Measurements from ENCODE around the gene CMTM4. TPM values are rescaled to one million over a fixed set of nuclear protein-coding genes. Genes with fewer than 3 reads are reported as not detected.

CMTM4 gene
- 15.5 TPM for total RNA-seq (ENCODE audit: unreplicated experiment)
- long read RNA-seq: 0 reads

GRCh38 chr16:66696669-66697630 lies at the start of gene CMTM4:
Gene CMTM4 (minus strand): TSS chr16:66696743. CDS start chr16:66696525, 218 bp downstream.
- no peak within 1 kb of the TSS for H3K27ac Mint-ChIP-seq (ENCODE audit: unreplicated experiment)
- TF ChIP-seq, protein P1, sequence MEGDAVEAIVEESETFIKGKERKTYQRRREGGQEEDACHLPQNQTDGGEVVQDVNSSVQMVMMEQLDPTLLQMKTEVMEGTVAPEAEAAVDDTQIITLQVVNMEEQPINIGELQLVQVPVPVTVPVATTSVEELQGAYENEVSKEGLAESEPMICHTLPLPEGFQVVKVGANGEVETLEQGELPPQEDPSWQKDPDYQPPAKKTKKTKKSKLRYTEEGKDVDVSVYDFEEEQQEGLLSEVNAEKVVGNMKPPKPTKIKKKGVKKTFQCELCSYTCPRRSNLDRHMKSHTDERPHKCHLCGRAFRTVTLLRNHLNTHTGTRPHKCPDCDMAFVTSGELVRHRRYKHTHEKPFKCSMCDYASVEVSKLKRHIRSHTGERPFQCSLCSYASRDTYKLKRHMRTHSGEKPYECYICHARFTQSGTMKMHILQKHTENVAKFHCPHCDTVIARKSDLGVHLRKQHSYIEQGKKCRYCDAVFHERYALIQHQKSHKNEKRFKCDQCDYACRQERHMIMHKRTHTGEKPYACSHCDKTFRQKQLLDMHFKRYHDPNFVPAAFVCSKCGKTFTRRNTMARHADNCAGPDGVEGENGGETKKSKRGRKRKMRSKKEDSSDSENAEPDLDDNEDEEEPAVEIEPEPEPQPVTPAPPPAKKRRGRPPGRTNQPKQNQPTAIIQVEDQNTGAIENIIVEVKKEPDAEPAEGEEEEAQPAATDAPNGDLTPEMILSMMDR (IDR thresholded peaks at IDR 0.05; ENCODE audit: unreplicated experiment): no peak
- H3K9me3 Mint-ChIP-seq (ENCODE audit: unreplicated experiment): no peaks in the 10 kb centered on the region
- H3K4me3 Mint-ChIP-seq (ENCODE audit: unreplicated experiment): peak within 1 kb of the TSS; percentile 90
- peaks cover 5% of the 10 kb centered on the region for H3K27me3 Mint-ChIP-seq (ENCODE audit: unreplicated experiment)
- peak; percentile 88 for DNase-seq (ENCODE audit: low spot score)
- peaks cover 5% of the 10 kb centered on the region for H3K4me1 Mint-ChIP-seq (ENCODE audit: unreplicated experiment)
- H3K36me3 Mint-ChIP-seq (ENCODE audit: low read depth, unreplicated experiment): no peaks in the 10 kb centered on the region

DNA sequence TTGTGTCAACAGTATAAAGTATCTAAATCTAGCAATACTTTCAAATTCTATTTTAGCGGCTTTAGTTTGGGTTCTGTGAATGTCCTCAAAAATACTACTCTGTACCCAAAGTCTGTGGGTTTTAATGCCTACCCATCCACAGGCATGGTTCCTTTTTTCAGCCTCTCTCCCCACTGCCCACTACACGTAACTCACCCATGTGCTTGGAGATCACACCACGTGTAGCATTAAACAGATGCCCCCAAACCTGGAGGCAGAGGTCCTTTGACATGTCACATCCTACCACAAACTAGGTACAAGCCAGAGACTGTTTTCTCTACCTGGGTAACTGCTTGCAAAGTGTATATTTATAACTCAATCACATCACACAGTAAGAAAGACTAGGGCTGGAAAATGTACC lies 49.5 kb upstream of the CMTM4 start:
- H3K36me3 Mint-ChIP-seq (ENCODE audit: low read depth, unreplicated experiment): peaks cover 20% of the 10 kb centered on the region
- peaks cover 24% of the 10 kb centered on the region for H3K4me1 Mint-ChIP-seq (ENCODE audit: unreplicated experiment)
- no peaks in the 10 kb centered on the region for H3K27me3 Mint-ChIP-seq (ENCODE audit: unreplicated experiment)
- TF ChIP-seq, protein P1 (IDR thresholded peaks at IDR 0.05; ENCODE audit: unreplicated experiment): no peak
- H3K27ac Mint-ChIP-seq (ENCODE audit: unreplicated experiment): peak overlapping the region; percentile 48
- no peaks in the 10 kb centered on the region for H3K9me3 Mint-ChIP-seq (ENCODE audit: unreplicated experiment)
- no peak for DNase-seq (ENCODE audit: low spot score)
- no peak overlapping the region for H3K4me3 Mint-ChIP-seq (ENCODE audit: unreplicated experiment)

DNA sequence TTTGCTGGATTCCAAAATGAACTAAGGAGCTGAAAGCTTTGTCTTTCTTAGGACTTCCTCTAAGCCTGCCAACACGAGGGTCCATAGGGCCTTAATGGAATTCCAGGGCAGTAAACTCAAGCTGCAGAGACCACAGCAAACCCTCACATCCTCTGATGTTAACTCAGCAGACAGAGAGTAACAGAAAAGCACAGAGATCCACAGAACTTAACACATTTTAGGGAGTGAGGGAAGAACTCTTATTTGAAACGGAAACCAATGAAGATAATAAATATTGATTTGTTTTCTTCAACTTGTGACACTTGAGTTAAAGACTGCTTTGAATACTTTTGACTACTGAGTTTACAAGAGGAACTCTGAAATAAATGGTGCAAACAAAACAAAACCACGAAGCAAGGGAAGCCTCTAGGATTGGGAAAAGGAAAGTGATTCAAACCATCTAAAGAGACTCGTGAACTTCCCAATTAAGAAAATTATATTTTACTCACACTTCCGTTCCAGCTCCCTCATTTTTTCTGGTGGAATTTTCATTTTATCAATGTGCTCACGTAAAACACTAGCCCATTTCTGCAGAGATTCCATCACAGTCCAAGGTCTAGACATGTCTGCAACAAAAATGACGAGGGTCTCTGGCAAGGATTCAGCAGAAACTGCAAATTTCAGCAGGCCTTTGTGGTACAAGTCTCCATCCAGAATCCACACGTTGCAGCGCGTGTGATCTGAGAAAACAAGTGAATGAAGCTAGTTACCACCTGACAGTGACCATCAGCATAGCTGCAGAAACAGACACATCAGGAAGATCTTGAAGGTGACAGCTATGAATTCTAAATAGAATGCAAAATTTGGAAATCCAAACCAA lies 45.6 kb upstream of the CMTM4 start:
- Mint-ChIP-seq H3K9me3 (ENCODE audit: unreplicated experiment) (no peaks in the 10 kb centered on the region), H3K36me3 (ENCODE audit: low read depth, unreplicated experiment) (peaks cover 24% of the 10 kb centered on the region), H3K4me1 (ENCODE audit: unreplicated experiment) (peaks cover 20% of the 10 kb centered on the region), H3K4me3 (ENCODE audit: unreplicated experiment) (no peak overlapping the region), H3K27me3 (ENCODE audit: unreplicated experiment) (peaks cover 3% of the 10 kb centered on the region), H3K27ac (ENCODE audit: unreplicated experiment) (peak overlapping the region; percentile 92)
- TF ChIP-seq, protein P1 (IDR thresholded peaks at IDR 0.05; ENCODE audit: unreplicated experiment): no peak
- DNase-seq (ENCODE audit: low spot score): no peak

DNA sequence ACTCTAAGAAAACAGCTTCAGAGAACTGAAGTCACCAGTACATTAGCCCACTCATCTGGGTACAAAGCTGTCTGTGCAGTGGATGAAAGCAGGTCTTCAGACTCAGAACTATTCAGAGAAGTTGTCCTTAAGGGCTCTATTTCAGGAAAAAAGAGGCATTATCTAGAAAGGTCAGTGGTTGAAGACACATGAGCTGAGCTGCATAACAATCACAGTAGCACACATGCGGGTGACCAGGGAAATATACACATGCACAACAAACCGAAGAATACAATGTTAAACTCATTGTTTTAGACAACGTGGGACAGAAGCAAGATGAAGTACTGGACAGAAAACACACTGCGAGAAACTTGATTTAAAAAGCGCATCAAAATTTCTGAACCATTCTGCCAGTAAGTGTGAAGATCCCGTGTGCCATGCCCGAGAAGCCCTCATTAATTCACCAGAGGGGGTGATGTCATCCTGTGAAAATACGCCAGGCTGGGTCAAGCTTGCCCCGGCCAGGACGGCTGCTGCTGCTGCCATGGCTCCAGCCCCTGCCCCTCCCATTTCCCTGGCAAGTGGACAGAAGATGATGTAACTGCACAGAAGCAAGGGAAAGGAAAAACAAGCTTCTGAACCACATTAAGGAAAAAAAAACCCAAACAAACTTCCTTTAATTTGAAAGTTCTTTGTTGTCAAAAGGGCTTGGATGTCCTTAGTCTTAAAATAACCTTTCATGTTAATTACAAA lies 44.8 kb upstream of the CMTM4 start:
- Mint-ChIP-seq H3K36me3 (ENCODE audit: low read depth, unreplicated experiment) (peaks cover 24% of the 10 kb centered on the region), H3K4me3 (ENCODE audit: unreplicated experiment) (peak overlapping the region; percentile 52), H3K9me3 (ENCODE audit: unreplicated experiment) (no peaks in the 10 kb centered on the region), H3K4me1 (ENCODE audit: unreplicated experiment) (peaks cover 20% of the 10 kb centered on the region), H3K27ac (ENCODE audit: unreplicated experiment) (peak overlapping the region; percentile 92), H3K27me3 (ENCODE audit: unreplicated experiment) (peaks cover 3% of the 10 kb centered on the region)
- DNase-seq (ENCODE audit: low spot score): peak; percentile 24
- TF ChIP-seq, protein P1 (IDR thresholded peaks at IDR 0.05; ENCODE audit: unreplicated experiment): no peak

Measured in endothelial cell (in vitro differentiated cells).